ENCODE results near the gene CYP3A5. TPM values are rescaled to one million over a fixed set of nuclear protein-coding genes. Genes with fewer than 3 reads are reported as not detected.
A peak's percentile ranks its signal among the peaks of the same experiment; 100 is the strongest.

The CYP3A5 gene
- total and polyA plus RNA-seq, 2 of the 13 experiments (the other 11 are each of a cell fraction or from before 2014, with no cell fraction given): 5.7 to 9.3 TPM

DNA sequence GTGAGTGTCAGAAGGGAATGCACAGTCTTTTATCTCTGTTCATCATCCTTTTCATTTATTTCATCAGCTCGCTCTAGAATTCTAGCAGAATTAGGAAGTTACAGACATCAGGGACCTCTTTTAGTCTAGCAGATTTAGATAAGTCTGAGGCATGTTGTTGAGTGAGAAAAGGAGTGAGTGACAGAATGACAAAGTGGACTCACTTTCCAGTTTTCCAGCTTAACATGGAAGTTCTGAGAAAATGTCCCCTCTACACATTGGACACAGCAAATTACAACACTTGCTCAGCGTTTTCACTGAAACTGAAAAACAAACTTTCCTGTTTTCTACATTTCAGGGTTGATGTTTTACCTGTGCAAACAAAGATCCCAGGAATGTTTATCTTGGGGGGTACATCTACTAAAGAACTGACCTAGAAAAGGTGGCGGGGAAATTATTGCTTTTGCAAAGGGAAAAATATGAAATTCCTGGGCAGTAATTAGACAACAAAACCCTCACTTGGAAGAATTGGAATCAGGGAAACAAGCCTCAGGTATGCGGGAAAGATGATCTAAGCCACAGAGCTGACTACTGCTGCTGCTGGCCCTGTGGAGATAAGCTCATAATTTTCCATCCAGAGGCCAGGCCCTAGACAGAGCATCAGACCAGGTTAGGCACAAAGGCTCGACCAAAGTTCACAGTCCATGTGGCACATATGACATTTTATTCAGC is 14.6 kb upstream of the CYP3A5 start (continued):
- TF ChIP-seq ZFY (CRISPR knock-in tag; IDR thresholded peaks at IDR 0.05) (peak; percentile 61), ZNF790 (CRISPR knock-in tag; IDR thresholded peaks at IDR 0.05; ENCODE audit: borderline replicate concordance) (no peak), ZNF703 (CRISPR knock-in tag; IDR thresholded peaks at IDR 0.05; ENCODE audit: borderline replicate concordance) (0 out of 2 replicates have a peak, but pooled peaks have one; percentile 23), ZNF780A (CRISPR knock-in tag; IDR thresholded peaks at IDR 0.05) (no peak), XRCC5 (optimal IDR thresholded peaks at IDR 0.05; ENCODE audit: low read length) (no peak), SP1 (IDR thresholded peaks at IDR 0.05) (no peak), SP1 (CRISPR knock-in tag; IDR thresholded peaks at IDR 0.05) (peak; percentile 13; the same call in 1 of the 2 replicates), ZNF567 (CRISPR knock-in tag; IDR thresholded peaks at IDR 0.05; ENCODE audit: borderline replicate concordance) (no peak), TMF1 (CRISPR knock-in tag; IDR thresholded peaks at IDR 0.05; ENCODE audit: low read depth) (no peak), GABPB1 (CRISPR knock-in tag; IDR thresholded peaks at IDR 0.05) (no peak), ZNF224 (CRISPR knock-in tag; IDR thresholded peaks at IDR 0.05) (no peak), NR2F6 (IDR thresholded peaks at IDR 0.05) (peak; percentile 37; the same call in 1 of the 2 replicates), NR2F6 (CRISPR knock-in tag; IDR thresholded peaks at IDR 0.05) (no peak), ATF7 (IDR thresholded peaks at IDR 0.05) (no peak), ATF7 (CRISPR knock-in tag; IDR thresholded peaks at IDR 0.05) (no peak), SATB2 (CRISPR knock-in tag; IDR thresholded peaks at IDR 0.05) (no peak), MAZ (IDR thresholded peaks at IDR 0.05; ENCODE audit: borderline replicate concordance, low read depth, low read length) (no peak), MAZ (CRISPR knock-in tag; IDR thresholded peaks at IDR 0.05; ENCODE audit: low read depth) (no peak), FOXA3 (CRISPR knock-in tag; IDR thresholded peaks at IDR 0.05) (peak; percentile 84), TBL1XR1 (IDR thresholded peaks at IDR 0.05; ENCODE audit: borderline replicate concordance, low read length, partially characterized antibody) (no peak), POLR2AphosphoS5 (IDR thresholded peaks at IDR 0.05; ENCODE audit: low read depth, low read length) (peak; percentile 72)
- TF ChIP-seq, protein P1, sequence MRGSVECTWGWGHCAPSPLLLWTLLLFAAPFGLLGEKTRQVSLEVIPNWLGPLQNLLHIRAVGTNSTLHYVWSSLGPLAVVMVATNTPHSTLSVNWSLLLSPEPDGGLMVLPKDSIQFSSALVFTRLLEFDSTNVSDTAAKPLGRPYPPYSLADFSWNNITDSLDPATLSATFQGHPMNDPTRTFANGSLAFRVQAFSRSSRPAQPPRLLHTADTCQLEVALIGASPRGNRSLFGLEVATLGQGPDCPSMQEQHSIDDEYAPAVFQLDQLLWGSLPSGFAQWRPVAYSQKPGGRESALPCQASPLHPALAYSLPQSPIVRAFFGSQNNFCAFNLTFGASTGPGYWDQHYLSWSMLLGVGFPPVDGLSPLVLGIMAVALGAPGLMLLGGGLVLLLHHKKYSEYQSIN (CRISPR knock-in tag; IDR thresholded peaks at IDR 0.05; ENCODE audit: borderline replicate concordance): no peak
- TF ChIP-seq, protein P2, sequence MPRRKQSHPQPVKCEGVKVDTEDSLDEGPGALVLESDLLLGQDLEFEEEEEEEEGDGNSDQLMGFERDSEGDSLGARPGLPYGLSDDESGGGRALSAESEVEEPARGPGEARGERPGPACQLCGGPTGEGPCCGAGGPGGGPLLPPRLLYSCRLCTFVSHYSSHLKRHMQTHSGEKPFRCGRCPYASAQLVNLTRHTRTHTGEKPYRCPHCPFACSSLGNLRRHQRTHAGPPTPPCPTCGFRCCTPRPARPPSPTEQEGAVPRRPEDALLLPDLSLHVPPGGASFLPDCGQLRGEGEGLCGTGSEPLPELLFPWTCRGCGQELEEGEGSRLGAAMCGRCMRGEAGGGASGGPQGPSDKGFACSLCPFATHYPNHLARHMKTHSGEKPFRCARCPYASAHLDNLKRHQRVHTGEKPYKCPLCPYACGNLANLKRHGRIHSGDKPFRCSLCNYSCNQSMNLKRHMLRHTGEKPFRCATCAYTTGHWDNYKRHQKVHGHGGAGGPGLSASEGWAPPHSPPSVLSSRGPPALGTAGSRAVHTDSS (CRISPR knock-in tag; conservative IDR thresholded peaks at IDR 0.05): no peak
- TF ChIP-seq, protein P3, sequence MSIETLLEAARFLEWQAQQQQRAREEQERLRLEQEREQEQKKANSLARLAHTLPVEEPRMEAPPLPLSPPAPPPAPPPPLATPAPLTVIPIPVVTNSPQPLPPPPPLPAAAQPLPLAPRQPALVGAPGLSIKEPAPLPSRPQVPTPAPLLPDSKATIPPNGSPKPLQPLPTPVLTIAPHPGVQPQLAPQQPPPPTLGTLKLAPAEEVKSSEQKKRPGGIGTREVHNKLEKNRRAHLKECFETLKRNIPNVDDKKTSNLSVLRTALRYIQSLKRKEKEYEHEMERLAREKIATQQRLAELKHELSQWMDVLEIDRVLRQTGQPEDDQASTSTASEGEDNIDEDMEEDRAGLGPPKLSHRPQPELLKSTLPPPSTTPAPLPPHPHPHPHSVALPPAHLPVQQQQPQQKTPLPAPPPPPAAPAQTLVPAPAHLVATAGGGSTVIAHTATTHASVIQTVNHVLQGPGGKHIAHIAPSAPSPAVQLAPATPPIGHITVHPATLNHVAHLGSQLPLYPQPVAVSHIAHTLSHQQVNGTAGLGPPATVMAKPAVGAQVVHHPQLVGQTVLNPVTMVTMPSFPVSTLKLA (IDR thresholded peaks at IDR 0.05): no peak
- TF ChIP-seq, protein P4, sequence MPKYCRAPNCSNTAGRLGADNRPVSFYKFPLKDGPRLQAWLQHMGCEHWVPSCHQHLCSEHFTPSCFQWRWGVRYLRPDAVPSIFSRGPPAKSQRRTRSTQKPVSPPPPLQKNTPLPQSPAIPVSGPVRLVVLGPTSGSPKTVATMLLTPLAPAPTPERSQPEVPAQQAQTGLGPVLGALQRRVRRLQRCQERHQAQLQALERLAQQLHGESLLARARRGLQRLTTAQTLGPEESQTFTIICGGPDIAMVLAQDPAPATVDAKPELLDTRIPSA (CRISPR knock-in tag; IDR thresholded peaks at IDR 0.05; ENCODE audit: borderline replicate concordance): no peak
- TF ChIP-seq, protein P5, sequence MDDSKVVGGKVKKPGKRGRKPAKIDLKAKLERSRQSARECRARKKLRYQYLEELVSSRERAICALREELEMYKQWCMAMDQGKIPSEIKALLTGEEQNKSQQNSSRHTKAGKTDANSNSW (CRISPR knock-in tag; IDR thresholded peaks at IDR 0.05; ENCODE audit: borderline replicate concordance): no peak
- TF ChIP-seq, protein P6, sequence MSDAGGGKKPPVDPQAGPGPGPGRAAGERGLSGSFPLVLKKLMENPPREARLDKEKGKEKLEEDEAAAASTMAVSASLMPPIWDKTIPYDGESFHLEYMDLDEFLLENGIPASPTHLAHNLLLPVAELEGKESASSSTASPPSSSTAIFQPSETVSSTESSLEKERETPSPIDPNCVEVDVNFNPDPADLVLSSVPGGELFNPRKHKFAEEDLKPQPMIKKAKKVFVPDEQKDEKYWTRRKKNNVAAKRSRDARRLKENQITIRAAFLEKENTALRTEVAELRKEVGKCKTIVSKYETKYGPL (CRISPR knock-in tag; IDR thresholded peaks at IDR 0.05): 0 out of 2 replicates have a peak, but pooled peaks have one; percentile 31

Measured in HepG2 (cell line).